ENCODE data around the gene ADORA2B.

Gene ADORA2B

GRCh38 chr17:15999141-15999973 lies 54.4 kb downstream of the ADORA2B start, which contains the start of the genes TTC19 and ZSWIM7:
TSS of gene TTC19 (plus strand) at chr17:15999824. CDS start at chr17:15999849, 25 bp downstream.
TSS of gene ZSWIM7 (minus strand) at chr17:15999704. CDS start at chr17:15999594, 110 bp downstream.
- DNase-seq = peak; percentile 69

GRCh38 chr17:15999974-16000827 lies 55.3 kb downstream of the ADORA2B start:
- no peak for DNase-seq

- no peak for DNase-seq
Measured at GRCh38 chr17:16001226-16001897, 56.4 kb downstream of the ADORA2B start.

GRCh38 chr17:16002708-16003260 lies 57.9 kb downstream of the ADORA2B start:
- DNase-seq = no peak

- DNase-seq = no peak
Measured at GRCh38 chr17:16003841-16004240, 58.9 kb downstream of the ADORA2B start.

GRCh38 chr17:16005636-16006035 lies 60.7 kb downstream of the ADORA2B start:
- DNase-seq = no peak

- no peak for DNase-seq
Measured at GRCh38 chr17:16007439-16007838, 62.5 kb downstream of the ADORA2B start.

GRCh38 chr17:16013943-16014407 lies 69.0 kb downstream of the ADORA2B start:
- no peak for DNase-seq

GRCh38 chr17:16019347-16019746 lies 74.4 kb downstream of the ADORA2B start:
- no peak for DNase-seq

GRCh38 chr17:16023881-16024280 lies 79.0 kb downstream of the ADORA2B start:
- DNase-seq = no peak

GRCh38 chr17:16025202-16025601 lies 80.3 kb downstream of the ADORA2B start:
- DNase-seq = no peak
